GM23338 (cell line): ENCODE measurements around the gene GRID2IP. TPM values are rescaled to one million over a fixed set of nuclear protein-coding genes. Genes with fewer than 3 reads are reported as not detected.

Experiments used
- ATAC-seq: fragments of 200-7000 bp; cut with Tn5 transposase; 3 replicates; pipeline ENCODE4 v1.9.1; 2020
- DNase-seq: peaks from one replicate; pipeline ENCODE4 v3.0.0-alpha.2; 2015; ENCODE audit warnings: low spot score
- H2AFZ ChIP-seq: fragments of 200-600 bp; sonication (generic); 2 replicates; pipeline ENCODE4 v1.8.0; 2016; ENCODE audit warnings: antibody characterized with exemption, mild to moderate bottlenecking, moderate library complexity
- H3F3A ChIP-seq: fragments of 200-600 bp; sonication (generic); replicated peaks from 2 replicates; pipeline ENCODE4 v1.8.0; 2017; ENCODE audit warnings: antibody characterized with exemption, mixed run types, low read depth
- H3K27ac ChIP-seq: fragments of 200-600 bp; sonication (generic); 2 replicates; pipeline ENCODE4 v1.6.1; 2016; ENCODE audit warnings: low read depth
- H3K27me3 ChIP-seq: fragments of 200-600 bp; sonication (generic); 2 replicates; pipeline ENCODE4 v1.8.0; 2016; ENCODE audit warnings: mild to moderate bottlenecking, mixed run types, moderate library complexity; ENCODE audit not compliant: insufficient read depth
- H3K36me3 ChIP-seq: fragments of 200-600 bp; sonication (generic); 2 replicates; pipeline ENCODE4 v1.8.0; 2016; ENCODE audit warnings: mild to moderate bottlenecking; ENCODE audit not compliant: insufficient read depth
- H3K4me1 ChIP-seq: fragments of 200-600 bp; sonication (generic); 2 replicates; pipeline ENCODE4 v1.8.0; 2016; ENCODE audit warnings: mild to moderate bottlenecking, moderate library complexity; ENCODE audit not compliant: insufficient read depth
- H3K4me2 ChIP-seq: fragments of 200-600 bp; sonication (generic); 2 replicates; pipeline ENCODE4 v1.7.1; 2017; ENCODE audit warnings: mixed run types
- H3K4me3 ChIP-seq: fragments of 200-600 bp; sonication (generic); 2 replicates; pipeline ENCODE4 v1.6.1; 2016; ENCODE audit warnings: mixed run types
- H3K79me2 ChIP-seq: fragments of 200-600 bp; sonication (generic); replicated peaks from 2 replicates; pipeline ENCODE4 v1.8.0; 2017; ENCODE audit warnings: mild to moderate bottlenecking; ENCODE audit not compliant: insufficient read depth
- H3K9me2 ChIP-seq: fragments of 200-600 bp; sonication (generic); 2 replicates; pipeline ENCODE4 v1.8.0; 2017; ENCODE audit not compliant: insufficient read depth
- H4K20me1 ChIP-seq: fragments of 200-600 bp; sonication (generic); replicated peaks from 2 replicates; pipeline ENCODE4 v1.8.0; 2017; ENCODE audit warnings: mild to moderate bottlenecking; ENCODE audit not compliant: insufficient read depth
- H3K27ac Mint-ChIP-seq: 2 replicates; pipeline ENCODE4 v1.8.0; 2020; ENCODE audit warnings: inconsistent platforms, mild to moderate bottlenecking, moderate library complexity, mixed read lengths
- H3K27me3 Mint-ChIP-seq: 3 replicates; pipeline ENCODE4 v1.8.0; 2022; ENCODE audit warnings: low read depth, mild to moderate bottlenecking, moderate library complexity, mixed read lengths, inconsistent platforms; ENCODE audit not compliant: insufficient read depth, poor library complexity
- H3K36me3 Mint-ChIP-seq: 3 replicates; pipeline ENCODE4 v1.8.0; 2021; ENCODE audit warnings: low read depth, mild to moderate bottlenecking, inconsistent platforms, moderate library complexity, mixed read lengths
- H3K4me1 Mint-ChIP-seq: 3 replicates; pipeline ENCODE4 v1.8.0; 2020; ENCODE audit warnings: mild to moderate bottlenecking, inconsistent platforms, mixed read lengths
- H3K4me3 Mint-ChIP-seq: 3 replicates; pipeline ENCODE4 v1.8.0; 2021; ENCODE audit warnings: moderate library complexity, mild to moderate bottlenecking, inconsistent platforms, mixed read lengths
- H3K9me3 Mint-ChIP-seq: 3 replicates; pipeline ENCODE4 v1.8.0; 2020; ENCODE audit warnings: moderate library complexity, mild to moderate bottlenecking, inconsistent platforms, mixed read lengths
- EZH2 ChIP-seq: fragments of 200-600 bp; sonication (generic); IDR thresholded peaks from one replicate; pipeline ENCODE4 v1.8.0; 2017; ENCODE audit warnings: antibody characterized with exemption, mild to moderate bottlenecking, low read depth; ENCODE audit not compliant: unreplicated experiment
- JUNB ChIP-seq: IDR thresholded peaks from one replicate; pipeline ENCODE4 v1.6.1; 2016; ENCODE audit warnings: antibody characterized with exemption; ENCODE audit not compliant: unreplicated experiment
- NANOG ChIP-seq: IDR thresholded peaks from 2 replicates; pipeline ENCODE4 v1.6.1; 2016; ENCODE audit warnings: antibody characterized with exemption, borderline replicate concordance
- POLR2AphosphoS5 ChIP-seq: IDR thresholded peaks from 2 replicates; pipeline ENCODE4 v1.6.1; 2016; ENCODE audit warnings: antibody characterized with exemption, low read depth
- STAT1 ChIP-seq: IDR thresholded peaks from one replicate; pipeline ENCODE4 v1.6.1; 2016; ENCODE audit warnings: antibody characterized with exemption; ENCODE audit not compliant: unreplicated experiment
- ZNF331 ChIP-seq: fragments of 250-450 bp; sonication (Bioruptor Pico); IDR thresholded peaks from 2 replicates; pipeline ENCODE4 v1.5.0; 2020; ENCODE audit warnings: low read depth, mild to moderate bottlenecking, moderate library complexity
- ZNF462 ChIP-seq: fragments of 250-450 bp; sonication (Bioruptor Pico); IDR thresholded peaks from 2 replicates; pipeline ENCODE4 v1.5.0; 2020; ENCODE audit warnings: mild to moderate bottlenecking, moderate library complexity
- polyA plus RNA-seq: library from polyadenylated mRNA; unstranded; fragments of >200 nt; fragmentation: Nextera tagmentation; extraction: Ambion mirVana; gene quantifications from 2 replicates; pipeline ENCODE4 v1.2.1, GENCODE V29; 2016
- total RNA-seq: library from RNA; depleted of rRNA; stranded (reverse); fragments of >200 nt; shearing (Covaris generic); gene quantifications from 2 replicates; pipeline ENCODE4 v1.2.3, GENCODE V29; 2014
- TF ChIP-seq, protein P1 (sequence below): IDR thresholded peaks from one replicate; pipeline ENCODE4 v1.6.1; 2018; ENCODE audit warnings: antibody characterized with exemption; ENCODE audit not compliant: unreplicated experiment
- TF ChIP-seq, protein P2 (sequence below): IDR thresholded peaks from 2 replicates; pipeline ENCODE4 v1.6.1; 2016; ENCODE audit warnings: antibody characterized with exemption

GRID2IP gene
- total and polyA plus RNA-seq, 2 experiments from 2014 or later = 0.73 to 1.5 TPM

GRCh38 chr7:6453734-6454133, 97.5 kb downstream of the GRID2IP start:
- Mint-ChIP-seq H3K27ac (no peak overlapping the region), H3K27me3 (no peaks in the 10 kb centered on the region), H3K36me3 (no peaks in the 10 kb centered on the region), H3K9me3 (no peaks in the 10 kb centered on the region), H3K4me1 (no peaks in the 10 kb centered on the region), H3K4me3 (no peak overlapping the region)
- H3K36me3 ChIP-seq = no peaks in the 10 kb centered on the region
- no peak overlapping the region for H3K27ac ChIP-seq
- TF ChIP-seq EZH2 (no peak), NANOG (no peak), JUNB (no peak), ZNF331 (CRISPR knock-in tag) (no peak), ZNF462 (CRISPR knock-in tag) (no peak), POLR2AphosphoS5 (no peak), STAT1 (no peak)
- TF ChIP-seq, protein P1, sequence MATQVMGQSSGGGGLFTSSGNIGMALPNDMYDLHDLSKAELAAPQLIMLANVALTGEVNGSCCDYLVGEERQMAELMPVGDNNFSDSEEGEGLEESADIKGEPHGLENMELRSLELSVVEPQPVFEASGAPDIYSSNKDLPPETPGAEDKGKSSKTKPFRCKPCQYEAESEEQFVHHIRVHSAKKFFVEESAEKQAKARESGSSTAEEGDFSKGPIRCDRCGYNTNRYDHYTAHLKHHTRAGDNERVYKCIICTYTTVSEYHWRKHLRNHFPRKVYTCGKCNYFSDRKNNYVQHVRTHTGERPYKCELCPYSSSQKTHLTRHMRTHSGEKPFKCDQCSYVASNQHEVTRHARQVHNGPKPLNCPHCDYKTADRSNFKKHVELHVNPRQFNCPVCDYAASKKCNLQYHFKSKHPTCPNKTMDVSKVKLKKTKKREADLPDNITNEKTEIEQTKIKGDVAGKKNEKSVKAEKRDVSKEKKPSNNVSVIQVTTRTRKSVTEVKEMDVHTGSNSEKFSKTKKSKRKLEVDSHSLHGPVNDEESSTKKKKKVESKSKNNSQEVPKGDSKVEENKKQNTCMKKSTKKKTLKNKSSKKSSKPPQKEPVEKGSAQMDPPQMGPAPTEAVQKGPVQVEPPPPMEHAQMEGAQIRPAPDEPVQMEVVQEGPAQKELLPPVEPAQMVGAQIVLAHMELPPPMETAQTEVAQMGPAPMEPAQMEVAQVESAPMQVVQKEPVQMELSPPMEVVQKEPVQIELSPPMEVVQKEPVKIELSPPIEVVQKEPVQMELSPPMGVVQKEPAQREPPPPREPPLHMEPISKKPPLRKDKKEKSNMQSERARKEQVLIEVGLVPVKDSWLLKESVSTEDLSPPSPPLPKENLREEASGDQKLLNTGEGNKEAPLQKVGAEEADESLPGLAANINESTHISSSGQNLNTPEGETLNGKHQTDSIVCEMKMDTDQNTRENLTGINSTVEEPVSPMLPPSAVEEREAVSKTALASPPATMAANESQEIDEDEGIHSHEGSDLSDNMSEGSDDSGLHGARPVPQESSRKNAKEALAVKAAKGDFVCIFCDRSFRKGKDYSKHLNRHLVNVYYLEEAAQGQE = no peak
- TF ChIP-seq, protein P2, sequence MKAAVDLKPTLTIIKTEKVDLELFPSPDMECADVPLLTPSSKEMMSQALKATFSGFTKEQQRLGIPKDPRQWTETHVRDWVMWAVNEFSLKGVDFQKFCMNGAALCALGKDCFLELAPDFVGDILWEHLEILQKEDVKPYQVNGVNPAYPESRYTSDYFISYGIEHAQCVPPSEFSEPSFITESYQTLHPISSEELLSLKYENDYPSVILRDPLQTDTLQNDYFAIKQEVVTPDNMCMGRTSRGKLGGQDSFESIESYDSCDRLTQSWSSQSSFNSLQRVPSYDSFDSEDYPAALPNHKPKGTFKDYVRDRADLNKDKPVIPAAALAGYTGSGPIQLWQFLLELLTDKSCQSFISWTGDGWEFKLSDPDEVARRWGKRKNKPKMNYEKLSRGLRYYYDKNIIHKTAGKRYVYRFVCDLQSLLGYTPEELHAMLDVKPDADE = no peak
- H3K79me2 ChIP-seq = no peaks in the 10 kb centered on the region; the same call in 1 of the 2 replicates
- no peak overlapping the region for H3K4me3 ChIP-seq
- no peaks in the 10 kb centered on the region for H3K9me2 ChIP-seq
- no peaks in the 10 kb centered on the region for H3K27me3 ChIP-seq
- no peaks in the 10 kb centered on the region for H4K20me1 ChIP-seq
- H3K4me1 ChIP-seq = no peaks in the 10 kb centered on the region
- H3K4me2 ChIP-seq = no peak overlapping the region
- ATAC-seq = no peak
- H2AFZ ChIP-seq = no peak overlapping the region
- DNase-seq = no peak
- 0 out of 2 replicates have a peak, but pooled peaks cover 5% of the 10 kb centered on the region for H3F3A ChIP-seq
